CD4-positive, alpha-beta T cell (primary cell): ENCODE results near the gene SEC31A. TPM values are rescaled to one million over a fixed set of nuclear protein-coding genes. Genes with fewer than 3 reads are reported as not detected.

ENCODE experiments used
- ATAC-seq: fragments of 200-7000 bp; cut with Tn5 transposase; one replicate; pipeline ENCODE4 v1.10.0; 2022; ENCODE audit warnings: mild to moderate bottlenecking; ENCODE audit not compliant: poor library complexity
- CTCF ChIA-PET: fragments of 350-600 bp; sonication (Branson Sonifier 250); formaldehyde crosslinking; loops from one replicate; lab custom pipeline; 2021; ENCODE audit warnings: antibody characterized with exemption, inconsistent platforms; lab: Charles Lee
- POLR2A ChIA-PET: fragments of 350-600 bp; sonication (Branson Sonifier 250); formaldehyde crosslinking; loops from one replicate; lab custom pipeline; 2021; ENCODE audit warnings: antibody characterized with exemption, inconsistent platforms; lab: Charles Lee
- DNase-seq, 14 experiments: peaks; one replicate each; pipeline ENCODE4 v3.0.0-alpha.2; 2013 to 2020; ENCODE audit warnings: mixed read lengths in 2 of 14
- H3K27ac ChIP-seq, 2 donors: one replicate each; pipeline versions ENCODE4 v1.5.1 to v1.7.0; 2013; ENCODE audit warnings: low read length in 2 of 2, low read depth in 1 of 2, mild to moderate bottlenecking in 1 of 2
- H3K27me3 ChIP-seq, 2 experiments: 1 replicate in 1 of 2; 2 replicates in 1 of 2; pipeline versions ENCODE4 v1.6.1 to v1.7.0; 2013; ENCODE audit warnings: low read length in 2 of 2, control low read depth in 1 of 2, mild to moderate bottlenecking in 1 of 2, moderate library complexity in 1 of 2; ENCODE audit not compliant: insufficient read depth in 2 of 2, control insufficient read depth in 1 of 2
- H3K36me3 ChIP-seq: one replicate; pipeline ENCODE4 v1.6.1; 2013; ENCODE audit warnings: low read length, control low read depth; ENCODE audit not compliant: insufficient read depth
- H3K4me1 ChIP-seq: one replicate; pipeline ENCODE4 v1.6.1; 2013; ENCODE audit warnings: low read length, control low read depth; ENCODE audit not compliant: insufficient read depth
- H3K4me3 ChIP-seq: one replicate; pipeline ENCODE4 v1.5.1; 2013; ENCODE audit warnings: mild to moderate bottlenecking, low read length, moderate library complexity
- H3K9me3 ChIP-seq, 2 experiments: 1 replicate in 1 of 2; 2 replicates in 1 of 2; pipeline versions ENCODE4 v1.6.1 to v1.7.0; 2013; ENCODE audit warnings: low read length in 2 of 2, mild to moderate bottlenecking in 2 of 2, control low read depth in 1 of 2, moderate library complexity in 1 of 2; ENCODE audit not compliant: control insufficient read depth in 1 of 2, insufficient read depth in 1 of 2
- H3K27ac Mint-ChIP-seq: one replicate; pipeline ENCODE4 v1.8.0; 2020; ENCODE audit warnings: mixed read lengths
- H3K27me3 Mint-ChIP-seq: one replicate; pipeline ENCODE4 v1.8.0; 2021; ENCODE audit warnings: mixed read lengths
- H3K36me3 Mint-ChIP-seq: one replicate; pipeline ENCODE4 v1.8.0; 2021; ENCODE audit warnings: low read depth, mixed read lengths
- H3K4me1 Mint-ChIP-seq: one replicate; pipeline ENCODE4 v1.8.0; 2021; ENCODE audit warnings: low read depth, mixed read lengths
- H3K4me3 Mint-ChIP-seq: one replicate; pipeline ENCODE4 v1.8.0; 2020; ENCODE audit warnings: mild to moderate bottlenecking, mixed read lengths
- H3K9me3 Mint-ChIP-seq: one replicate; pipeline ENCODE4 v1.8.0; 2020; ENCODE audit warnings: mixed read lengths
- CTCF ChIP-seq: fragments of 200-600 bp; IDR thresholded peaks from one replicate; pipeline ENCODE4 v1.8.0; 2022; ENCODE audit warnings: antibody characterized with exemption, mild to moderate bottlenecking
- intact Hi-C, 2 experiments: fragments of 100-400 bp; cut with DNase I in 1 of 2; cut with micrococcal nuclease in 1 of 2; formaldehyde crosslinking; loops; one replicate each; pipeline versions ENCODE4 v1.15.1 to v1.9.0; 2023 to 2025; cut with DNase I, micrococcal nuclease
- total RNA-seq, 174 experiments: library from RNA in 2 of 174; stranded (reverse) in 2 of 174; gene quantifications; one replicate each; pipeline ENCODE4 v1.2.3 and lab custom pipeline; 2021 to 2026

Gene SEC31A
- total RNA-seq, 2 experiments from 2014 or later, result 130 to 131 TPM

GRCh38 chr4:82850684-82851083, 40.3 kb downstream of the SEC31A start:
- intact Hi-C loops, result loop anchor here (5.0 kb wide), 2 partner anchors 47 to 432 kb away; partner anchors contain the start of gene COQ2 (in 2 of the 2)
- no peak overlapping the region for H3K27ac Mint-ChIP-seq
- CTCF ChIA-PET, result no interaction called here

DNA sequence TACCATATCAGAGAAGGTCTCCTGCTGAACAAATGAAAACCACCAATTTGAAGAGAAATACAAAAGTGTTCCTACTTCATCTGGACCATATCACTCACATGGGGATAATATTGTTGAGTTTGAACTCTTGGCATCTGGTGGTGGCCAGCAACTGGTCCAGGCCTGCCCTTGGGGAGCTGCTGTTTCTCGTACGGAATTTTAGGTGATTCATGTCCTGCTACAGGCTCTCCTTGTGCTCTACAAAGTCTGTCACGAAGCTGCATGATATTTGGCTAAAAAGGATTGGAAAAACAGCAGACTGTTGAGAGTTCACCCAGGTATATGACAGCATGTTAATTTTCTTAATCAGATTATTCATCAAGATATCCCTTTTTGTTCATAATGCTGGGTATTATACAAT, 42.2 kb downstream of the SEC31A start:
- ChIA-PET POLR2A (no interaction called here), CTCF (no interaction called here)
- no peaks in the 10 kb centered on the region for H3K9me3 ChIP-seq
- no peak for ATAC-seq
- no peak for DNase-seq
- TF ChIP-seq CTCF, result no peak
- H3K9me3 Mint-ChIP-seq, result no peaks in the 10 kb centered on the region
- H3K36me3 ChIP-seq, result peaks cover 85% of the 10 kb centered on the region
- peaks cover 6% of the 10 kb centered on the region for H3K4me1 Mint-ChIP-seq
- H3K4me3 Mint-ChIP-seq, result no peak overlapping the region
- H3K27me3 Mint-ChIP-seq, result no peaks in the 10 kb centered on the region
- H3K27me3 ChIP-seq, result no peaks in the 10 kb centered on the region
- intact Hi-C loops, result no loop called here
- no peak overlapping the region for H3K4me3 ChIP-seq
- H3K36me3 Mint-ChIP-seq, result peaks cover 93% of the 10 kb centered on the region
- H3K27ac ChIP-seq, result no peak overlapping the region
- H3K27ac Mint-ChIP-seq, result no peak overlapping the region
- H3K4me1 ChIP-seq, result no peaks in the 10 kb centered on the region

More at GRCh38 chr4:82850684-82851083, 40.3 kb downstream of the SEC31A start:
- H3K4me3 Mint-ChIP-seq, result no peak overlapping the region
- peaks cover 86% of the 10 kb centered on the region for H3K36me3 Mint-ChIP-seq
- Histone ChIP-seq H3K27ac (no peak overlapping the region), H3K27me3 (no peaks in the 10 kb centered on the region), H3K4me3 (no peak overlapping the region), H3K9me3 (no peaks in the 10 kb centered on the region), H3K4me1 (no peaks in the 10 kb centered on the region), H3K36me3 (peaks cover 82% of the 10 kb centered on the region)
- H3K27me3 Mint-ChIP-seq, result no peaks in the 10 kb centered on the region
- no peak for TF ChIP-seq CTCF
- ATAC-seq (no peak), DNase-seq (no peak)
- POLR2A ChIA-PET, result no interaction called here
- H3K9me3 Mint-ChIP-seq, result no peaks in the 10 kb centered on the region
- peaks cover 6% of the 10 kb centered on the region for H3K4me1 Mint-ChIP-seq

- H3K4me3 Mint-ChIP-seq, result no peak overlapping the region
- Histone ChIP-seq H3K27me3 (no peaks in the 10 kb centered on the region), H3K4me1 (no peaks in the 10 kb centered on the region), H3K36me3 (peaks cover 72% of the 10 kb centered on the region), H3K4me3 (no peak overlapping the region), H3K27ac (no peak overlapping the region), H3K9me3 (no peaks in the 10 kb centered on the region)
- intact Hi-C loops, result no loop called here
- ChIA-PET POLR2A (interaction anchor here (1.2 kb wide), 1 partner anchor 192 kb away, joined by 3 read pairs; the partner anchor contains the start of gene COPS4), CTCF (interaction anchor here (0.9 to 1.4 kb wide), 2 partner anchors 11 to 413 kb away, joined by 3 to 4 read pairs; no protein-coding TSS in a partner anchor)
- no peak for TF ChIP-seq CTCF
- no peak overlapping the region for H3K27ac Mint-ChIP-seq
- H3K4me1 Mint-ChIP-seq, result no peaks in the 10 kb centered on the region
- ATAC-seq (no peak), DNase-seq (peak in 3 of 14 experiments; percentile 4 to 19 (median 16))
- no peaks in the 10 kb centered on the region for H3K9me3 Mint-ChIP-seq
- H3K36me3 Mint-ChIP-seq, result peaks cover 78% of the 10 kb centered on the region
- no peaks in the 10 kb centered on the region for H3K27me3 Mint-ChIP-seq
These were observed 48.4 kb downstream of the SEC31A start for GRCh38 chr4:82842593-82842992.
